Measurements from ENCODE around the gene PEX6. TPM values are rescaled to one million over a fixed set of nuclear protein-coding genes. Genes with fewer than 3 reads are reported as not detected.

PEX6 gene
- total and polyA plus RNA-seq, 4 donors, result 8.8 to 22.9 (median 13.8) TPM

GRCh38 chr6:43019152-43019551, 40.2 kb upstream of the PEX6 start:
- H3K4me3 ChIP-seq, result no peak overlapping the region
- 95 to 98% methylated on average over 2 of the region's 2 CpGs for WGBS, 2 donors
- TF ChIP-seq CTCF (IDR thresholded peaks at IDR 0.05; ENCODE audit: control extremely low read depth, extremely low read depth), result no peak
- no peak overlapping the region for H3K9ac ChIP-seq (ENCODE audit: insufficient read depth in 1 of 2, low read length in 2 of 2)
- no peak for DNase-seq
- peaks cover 7 to 33% (median 20%) of the 10 kb centered on the region in 5 donors for H3K4me1 ChIP-seq (ENCODE audit: control insufficient read depth in 5 of 5, insufficient read depth in 5 of 5, low read length in 5 of 5)
- no peaks in the 10 kb centered on the region for H3K9me3 ChIP-seq (ENCODE audit: control insufficient read depth in 4 of 4, insufficient read depth in 3 of 4, low read length in 3 of 4)
- peaks cover 11 to 35% (median 22%) of the 10 kb centered on the region in 4 donors for H3K36me3 ChIP-seq (ENCODE audit: control insufficient read depth in 4 of 4, insufficient read depth in 4 of 4, low read length in 4 of 4)
- no peak for ATAC-seq (ENCODE audit: insufficient read depth, low FRiP score)
- no peaks in the 10 kb centered on the region for H3K27me3 ChIP-seq (ENCODE audit: control insufficient read depth in 3 of 3, insufficient read depth in 3 of 3, low read length in 2 of 3)
- H3K27ac ChIP-seq (ENCODE audit: low read depth in 1 of 2, low read length in 1 of 2), result no peak overlapping the region

DNA sequence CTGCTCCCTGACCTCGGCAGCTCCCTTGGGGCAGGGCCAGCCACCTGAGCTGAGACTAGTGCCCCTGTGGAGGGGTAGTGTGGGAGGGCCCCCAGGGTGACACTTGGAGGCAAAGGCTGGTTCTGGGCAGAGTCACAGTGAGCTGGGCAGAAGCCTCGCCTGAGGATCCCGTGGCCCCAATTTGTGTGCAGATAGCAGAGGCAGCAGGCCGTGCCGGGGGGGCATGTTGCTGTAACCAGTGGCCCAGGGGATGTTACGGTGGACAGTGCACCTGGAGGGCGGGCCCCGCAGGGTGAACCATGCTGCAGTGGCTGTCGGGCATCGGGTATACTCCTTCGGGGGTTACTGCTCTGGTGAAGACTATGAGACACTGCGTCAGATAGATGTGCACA, 38.0 kb upstream of the PEX6 start:
- no peaks in the 10 kb centered on the region for H3K27me3 ChIP-seq (ENCODE audit: control insufficient read depth in 3 of 3, insufficient read depth in 3 of 3, low read length in 2 of 3)
- H3K27ac ChIP-seq (ENCODE audit: low read depth in 1 of 2, low read length in 1 of 2), result peak overlapping the region; percentile 11 to 21
- peaks cover 7 to 44% (median 25%) of the 10 kb centered on the region in 5 donors for H3K4me1 ChIP-seq (ENCODE audit: control insufficient read depth in 5 of 5, insufficient read depth in 5 of 5, low read length in 5 of 5)
- WGBS, 2 donors, result 90 to 93% methylated on average over 12 of the region's 12 CpGs
- peaks cover 11 to 38% (median 22%) of the 10 kb centered on the region in 4 donors for H3K36me3 ChIP-seq (ENCODE audit: control insufficient read depth in 4 of 4, insufficient read depth in 4 of 4, low read length in 4 of 4)
- H3K9ac ChIP-seq (ENCODE audit: insufficient read depth in 1 of 2, low read length in 2 of 2), result no peak overlapping the region
- H3K9me3 ChIP-seq (ENCODE audit: control insufficient read depth in 4 of 4, insufficient read depth in 3 of 4, low read length in 3 of 4), result no peaks in the 10 kb centered on the region
- DNase-seq (no peak), ATAC-seq (ENCODE audit: insufficient read depth, low FRiP score) (no peak)
- no peak overlapping the region for H3K4me3 ChIP-seq
- no peak for TF ChIP-seq CTCF (IDR thresholded peaks at IDR 0.05; ENCODE audit: control extremely low read depth, extremely low read depth)

GRCh38 chr6:43016176-43016942, 37.4 kb upstream of the PEX6 start:
- H3K36me3 ChIP-seq (ENCODE audit: control insufficient read depth in 4 of 4, insufficient read depth in 4 of 4, low read length in 4 of 4), result peaks cover 11 to 38% (median 23%) of the 10 kb centered on the region in 4 donors
- DNase-seq (no peak), ATAC-seq (ENCODE audit: insufficient read depth, low FRiP score) (no peak)
- H3K9ac ChIP-seq (ENCODE audit: insufficient read depth in 1 of 2, low read length in 2 of 2), result peak overlapping the region in 1 of 2 donors; percentile 29
- no peak overlapping the region for H3K4me3 ChIP-seq
- WGBS, 2 donors, result 68 to 73% methylated on average over 7 of the region's 7 CpGs
- H3K27me3 ChIP-seq (ENCODE audit: control insufficient read depth in 3 of 3, insufficient read depth in 3 of 3, low read length in 2 of 3), result no peaks in the 10 kb centered on the region
- no peaks in the 10 kb centered on the region for H3K9me3 ChIP-seq (ENCODE audit: control insufficient read depth in 4 of 4, insufficient read depth in 3 of 4, low read length in 3 of 4)
- TF ChIP-seq CTCF (IDR thresholded peaks at IDR 0.05; ENCODE audit: control extremely low read depth, extremely low read depth), result no peak
- peak overlapping the region; percentile 21 to 29 for H3K27ac ChIP-seq (ENCODE audit: low read depth in 1 of 2, low read length in 1 of 2)
- H3K4me1 ChIP-seq (ENCODE audit: control insufficient read depth in 5 of 5, insufficient read depth in 5 of 5, low read length in 5 of 5), result peaks cover 7 to 44% (median 25%) of the 10 kb centered on the region in 5 donors
